Measurements from ENCODE around the gene GJD4. TPM values are rescaled to one million over a fixed set of nuclear protein-coding genes. Genes with fewer than 3 reads are reported as not detected.

GJD4 gene
- total RNA-seq, 4 donors from 2014 or later, result not detected

DNA sequence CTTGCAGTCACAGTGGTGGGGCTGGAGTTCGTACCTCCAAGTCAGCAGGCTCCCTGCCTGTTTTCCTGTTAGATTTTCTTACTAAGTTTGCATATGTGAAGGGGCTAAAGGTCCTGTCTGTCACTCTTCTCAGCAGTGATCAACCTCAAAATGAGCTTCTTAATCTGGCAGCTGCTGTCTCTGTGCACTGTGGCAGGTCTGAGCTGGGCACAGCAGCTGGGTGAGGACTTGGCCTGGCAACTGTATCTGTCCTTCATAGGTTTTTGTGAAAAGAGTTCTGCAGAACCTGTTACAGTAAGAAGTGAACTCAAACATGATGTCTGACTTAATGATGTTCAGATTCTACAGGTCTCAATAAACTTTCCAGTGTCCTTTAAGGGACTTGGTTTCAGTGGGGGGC lies 31.3 kb upstream of the GJD4 start:
- TF ChIP-seq, protein P1, sequence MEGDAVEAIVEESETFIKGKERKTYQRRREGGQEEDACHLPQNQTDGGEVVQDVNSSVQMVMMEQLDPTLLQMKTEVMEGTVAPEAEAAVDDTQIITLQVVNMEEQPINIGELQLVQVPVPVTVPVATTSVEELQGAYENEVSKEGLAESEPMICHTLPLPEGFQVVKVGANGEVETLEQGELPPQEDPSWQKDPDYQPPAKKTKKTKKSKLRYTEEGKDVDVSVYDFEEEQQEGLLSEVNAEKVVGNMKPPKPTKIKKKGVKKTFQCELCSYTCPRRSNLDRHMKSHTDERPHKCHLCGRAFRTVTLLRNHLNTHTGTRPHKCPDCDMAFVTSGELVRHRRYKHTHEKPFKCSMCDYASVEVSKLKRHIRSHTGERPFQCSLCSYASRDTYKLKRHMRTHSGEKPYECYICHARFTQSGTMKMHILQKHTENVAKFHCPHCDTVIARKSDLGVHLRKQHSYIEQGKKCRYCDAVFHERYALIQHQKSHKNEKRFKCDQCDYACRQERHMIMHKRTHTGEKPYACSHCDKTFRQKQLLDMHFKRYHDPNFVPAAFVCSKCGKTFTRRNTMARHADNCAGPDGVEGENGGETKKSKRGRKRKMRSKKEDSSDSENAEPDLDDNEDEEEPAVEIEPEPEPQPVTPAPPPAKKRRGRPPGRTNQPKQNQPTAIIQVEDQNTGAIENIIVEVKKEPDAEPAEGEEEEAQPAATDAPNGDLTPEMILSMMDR (IDR thresholded peaks at IDR 0.05), result no peak
- no peak for TF ChIP-seq POLR2A (IDR thresholded peaks at IDR 0.05)
- no peak overlapping the region for H3K27ac ChIP-seq
- DNase-seq, result no peak
- no peak overlapping the region for H3K4me3 ChIP-seq
- H3K4me1 ChIP-seq, result no peaks in the 10 kb centered on the region
- H3K27me3 ChIP-seq, result no peaks in the 10 kb centered on the region
- H3K36me3 ChIP-seq, result peaks cover 0 to 41% (median 0%) of the 10 kb centered on the region in 3 donors
- H3K9me3 ChIP-seq, result no peaks in the 10 kb centered on the region

DNA sequence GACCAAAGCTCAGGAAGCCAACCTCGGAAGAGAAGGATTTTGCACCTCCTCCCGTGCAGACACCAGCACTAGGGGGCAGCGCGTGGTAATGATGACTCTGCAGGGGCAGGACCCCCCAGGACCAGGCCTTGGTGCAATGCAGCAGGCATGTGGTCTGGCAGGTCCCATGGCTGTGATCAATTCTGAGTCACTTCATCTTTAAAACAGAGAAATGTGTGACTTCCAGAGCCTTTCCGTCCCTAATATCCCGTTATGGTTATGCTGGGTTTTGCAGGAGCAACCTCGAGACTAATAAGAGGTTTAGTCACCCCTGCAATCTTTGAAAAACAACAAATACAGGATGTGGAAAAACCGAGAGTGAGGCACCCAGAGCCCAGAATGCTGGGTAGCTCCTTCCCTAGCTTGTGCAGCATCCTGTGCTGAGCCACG lies 30.2 kb upstream of the GJD4 start:
- peaks cover 0 to 31% (median 0%) of the 10 kb centered on the region in 3 donors for H3K36me3 ChIP-seq
- no peak overlapping the region for H3K27ac ChIP-seq
- DNase-seq, result no peak
- no peak overlapping the region for H3K4me3 ChIP-seq
- no peaks in the 10 kb centered on the region for H3K27me3 ChIP-seq
- TF ChIP-seq, protein P1 (IDR thresholded peaks at IDR 0.05), result no peak
- TF ChIP-seq POLR2A (IDR thresholded peaks at IDR 0.05), result no peak
- H3K9me3 ChIP-seq, result no peaks in the 10 kb centered on the region
- H3K4me1 ChIP-seq, result no peaks in the 10 kb centered on the region

DNA sequence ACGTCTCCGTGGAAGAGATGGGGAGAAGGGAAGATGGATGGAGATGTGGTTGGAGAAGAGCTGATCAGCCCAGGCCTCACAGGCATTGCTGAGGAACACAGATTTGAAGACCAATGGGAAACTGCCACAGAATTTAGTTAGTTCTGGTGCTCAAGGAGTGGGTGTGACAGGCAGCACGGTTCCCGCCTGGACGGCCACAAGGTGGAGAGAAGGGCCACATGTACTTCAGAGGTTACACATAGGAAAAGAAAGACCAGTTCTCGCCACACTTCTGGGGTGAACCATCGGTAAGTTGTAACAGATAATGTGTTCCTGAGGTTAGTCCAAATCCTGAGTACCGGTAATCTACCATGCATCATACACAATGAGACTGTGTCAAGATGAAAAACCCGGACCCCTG lies 29.5 kb upstream of the GJD4 start:
- no peak for DNase-seq
- Histone ChIP-seq H3K36me3 (peaks cover 0 to 28% (median 0%) of the 10 kb centered on the region in 3 donors), H3K4me3 (no peak overlapping the region), H3K27ac (no peak overlapping the region), H3K27me3 (no peaks in the 10 kb centered on the region), H3K4me1 (no peaks in the 10 kb centered on the region), H3K9me3 (no peaks in the 10 kb centered on the region)
- TF ChIP-seq POLR2A (IDR thresholded peaks at IDR 0.05), result no peak
- TF ChIP-seq, protein P1 (IDR thresholded peaks at IDR 0.05), result no peak

DNA sequence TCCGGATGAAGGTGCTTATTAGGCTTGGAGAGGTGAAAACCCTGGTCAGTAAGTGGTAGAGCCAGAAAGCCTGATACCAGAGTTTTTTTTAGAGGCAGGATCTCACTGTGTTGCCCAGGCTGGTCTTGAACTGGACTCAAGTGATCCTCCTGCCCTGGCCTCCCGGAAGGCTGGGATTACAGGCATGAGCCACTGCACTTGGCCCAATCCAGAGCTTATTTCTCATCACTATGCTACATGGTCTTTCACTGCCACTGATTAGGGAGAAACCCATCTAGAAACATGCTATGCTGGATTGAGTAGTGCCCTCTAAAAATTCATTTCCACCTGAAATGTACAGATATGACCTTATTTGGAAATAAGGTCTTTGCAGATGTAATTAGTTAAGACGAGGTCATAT lies 28.4 kb upstream of the GJD4 start:
- Histone ChIP-seq H3K4me3 (no peak overlapping the region), H3K36me3 (peaks cover 0 to 22% (median 0%) of the 10 kb centered on the region in 3 donors), H3K27me3 (no peaks in the 10 kb centered on the region), H3K9me3 (no peaks in the 10 kb centered on the region), H3K27ac (no peak overlapping the region), H3K4me1 (no peaks in the 10 kb centered on the region)
- TF ChIP-seq, protein P1 (IDR thresholded peaks at IDR 0.05), result no peak
- TF ChIP-seq POLR2A (IDR thresholded peaks at IDR 0.05), result no peak
- DNase-seq, result no peak

DNA sequence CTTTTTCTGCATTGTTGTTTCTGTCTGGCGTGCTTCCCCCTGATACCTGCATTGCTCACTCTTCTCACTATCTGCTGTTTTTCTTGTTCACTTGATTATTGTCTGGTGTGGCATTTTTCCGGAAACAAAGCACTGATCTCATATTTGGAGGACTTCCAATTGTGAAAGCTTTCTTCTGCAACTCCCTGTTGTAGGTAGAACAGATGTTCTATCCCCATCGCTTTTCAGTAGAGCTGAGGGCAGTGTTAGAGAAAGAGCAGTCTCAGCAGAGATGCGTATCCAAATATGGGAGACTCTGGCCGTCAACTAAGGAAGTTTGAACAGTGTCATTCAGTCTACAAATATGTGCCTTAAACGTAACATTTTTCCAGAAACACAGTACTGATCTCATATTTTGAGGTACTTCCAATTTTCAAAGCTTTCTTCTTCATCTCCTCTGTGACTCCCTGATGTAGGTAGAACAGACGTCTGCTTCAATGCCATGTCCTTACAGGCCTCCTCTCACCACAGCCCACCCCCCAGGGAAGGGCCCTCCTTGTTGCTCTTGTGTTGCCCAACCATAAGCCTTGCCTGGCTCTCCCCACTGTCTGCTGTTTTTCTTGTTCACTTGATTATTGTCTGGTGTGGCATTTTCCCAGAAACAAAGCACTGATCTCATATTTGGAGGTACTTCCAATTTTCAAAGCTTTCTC lies 27.1 kb upstream of the GJD4 start:
- H3K27me3 ChIP-seq, result no peaks in the 10 kb centered on the region
- H3K27ac ChIP-seq, result no peak overlapping the region
- TF ChIP-seq POLR2A (IDR thresholded peaks at IDR 0.05), result no peak
- TF ChIP-seq, protein P1 (IDR thresholded peaks at IDR 0.05), result no peak
- no peaks in the 10 kb centered on the region for H3K9me3 ChIP-seq
- DNase-seq, result no peak
- H3K36me3 ChIP-seq, result peaks cover 0 to 11% (median 0%) of the 10 kb centered on the region in 3 donors
- no peak overlapping the region for H3K4me3 ChIP-seq
- H3K4me1 ChIP-seq, result no peaks in the 10 kb centered on the region
